K562 (cell line): Measurements from ENCODE around the gene CTDSPL2. TPM values are rescaled to one million over a fixed set of nuclear protein-coding genes. Genes with fewer than 3 reads are reported as not detected.

Experiments used
- ATAC-seq: fragments of 200-7000 bp; cut with Tn5 transposase; 3 replicates; pipeline ENCODE4 v1.9.1; 2020; ENCODE audit warnings: moderate library complexity
- BruUV-seq: library from RNA; stranded (reverse); fragments of 400-500 nt; replicated peaks from 2 replicates; lab custom pipeline; 2021; lab: Mats Ljungman, UMichigan
- CTCF ChIA-PET: fragments of 300-600 bp; formaldehyde crosslinking; extraction: SDS; loops from one replicate; lab custom pipeline; 2021; ENCODE audit warnings: low intra/inter-chr PET ratio; lab: Yijun Ruan, JAX
- POLR2A ChIA-PET: fragments of 300-600, 350-650 bp; sonication (Branson Sonifier 250); formaldehyde crosslinking; extraction: SDS; loops from one replicate; lab custom pipeline; 2021; ENCODE audit warnings: antibody characterized with exemption, inconsistent platforms; lab: Yijun Ruan, JAX
- DNase-seq, 4 experiments: peaks; one replicate each; pipeline versions ENCODE4 v3.0.0 to v3.0.0-alpha.2; 2011 to 2018; ENCODE audit warnings: low spot score in 3 of 4, mixed read lengths in 3 of 4; ENCODE audit errors: extremely low read depth in 1 of 4
- FAIRE-seq: peaks from 2 replicates; lab custom pipeline; 2011; peaks lifted over from hg19 to GRCh38; lab: Jason Lieb, UNC
- H2AFZ ChIP-seq: 2 replicates; pipeline ENCODE4 v1.6.0; 2011; ENCODE audit warnings: low read depth, low read length, control low read depth, inconsistent platforms
- H3K27ac ChIP-seq: fragments of 200-600 bp; 3 replicates; pipeline ENCODE4 v1.8.0; 2011; ENCODE audit warnings: low read depth, mild to moderate bottlenecking, control low read depth, inconsistent platforms, low read length, moderate library complexity, mixed read lengths; ENCODE audit errors: extremely low read depth
- H3K27me3 ChIP-seq, 2 experiments: fragments of 300-600 bp in 1 of 2; 2 replicates in 1 of 2; 3 replicates in 1 of 2; pipeline versions ENCODE4 v1.6.0 to v1.8.0; 2011; ENCODE audit warnings: inconsistent platforms in 2 of 2, low read length in 2 of 2, mild to moderate bottlenecking in 1 of 2, mixed read lengths in 1 of 2, moderate library complexity in 1 of 2; ENCODE audit not compliant: control insufficient read depth in 2 of 2, insufficient read depth in 2 of 2
- H3K36me3 ChIP-seq: fragments of 300-600 bp; 3 replicates; pipeline ENCODE4 v1.8.0; 2011; ENCODE audit warnings: mild to moderate bottlenecking, low read length, inconsistent platforms; ENCODE audit not compliant: control insufficient read depth, insufficient read depth
- H3K4me1 ChIP-seq, 2 experiments: fragments of 200-600 bp in 1 of 2; replicated peaks in 1 of 2; 2 replicates in 1 of 2; 3 replicates in 1 of 2; pipeline versions ENCODE4 v1.5.1 to v1.8.0; 2011; ENCODE audit warnings: inconsistent platforms in 2 of 2, low read length in 2 of 2, mild to moderate bottlenecking in 1 of 2, mixed read lengths in 1 of 2, moderate library complexity in 1 of 2; ENCODE audit not compliant: control insufficient read depth in 2 of 2, insufficient read depth in 2 of 2
- H3K4me2 ChIP-seq: 2 replicates; pipeline ENCODE4 v1.6.1; 2011; ENCODE audit warnings: low read length, control low read depth, inconsistent platforms, mixed read lengths; ENCODE audit not compliant: insufficient read depth
- H3K4me3 ChIP-seq: fragments of 200-600 bp; sonication (generic), shearing (Covaris generic); 2 replicates; pipeline ENCODE4 v1.5.1; 2016; ENCODE audit warnings: control low read depth, inconsistent platforms
- H3K79me2 ChIP-seq: fragments of 200-600 bp; 3 replicates; pipeline ENCODE4 v1.8.0; 2011; ENCODE audit warnings: low read length, inconsistent platforms; ENCODE audit not compliant: control insufficient read depth, insufficient read depth
- H3K9ac ChIP-seq, 2 experiments: 2 replicates each; pipeline versions ENCODE4 v1.6.0 to v1.6.1; 2011; ENCODE audit warnings: low read depth in 2 of 2, low read length in 2 of 2, control low read depth in 1 of 2, inconsistent platforms in 1 of 2, mild to moderate bottlenecking in 1 of 2, mixed read lengths in 1 of 2; ENCODE audit not compliant: insufficient read depth in 1 of 2
- H3K9me1 ChIP-seq: one replicate; pipeline ENCODE4 v1.6.0; 2011; ENCODE audit warnings: inconsistent platforms, mild to moderate bottlenecking, low read length, moderate library complexity; ENCODE audit not compliant: control insufficient read depth, insufficient read depth
- H3K9me3 ChIP-seq: replicated peaks from 2 replicates; pipeline ENCODE4 v1.5.1; 2011; ENCODE audit warnings: low read depth, low read length, inconsistent platforms; ENCODE audit not compliant: control insufficient read depth, insufficient read depth
- H4K20me1 ChIP-seq: replicated peaks from 2 replicates; pipeline ENCODE4 v1.6.1; 2011; ENCODE audit warnings: low read length, inconsistent platforms, mixed read lengths; ENCODE audit not compliant: control insufficient read depth, insufficient read depth
- AFF1 ChIP-seq, 2 experiments: fragments of 450-650 bp; IDR thresholded peaks; 2 replicates each; pipeline ENCODE4 v1.6.1; 2018; ENCODE audit warnings: mild to moderate bottlenecking in 2 of 2, low read depth in 1 of 2; ENCODE audit not compliant: partially characterized antibody in 2 of 2
- ASH1L ChIP-seq: fragments of 450-650 bp; IDR thresholded peaks from 2 replicates; pipeline ENCODE4 v1.6.1; 2018; ENCODE audit warnings: borderline replicate concordance, mild to moderate bottlenecking, low read depth; ENCODE audit not compliant: partially characterized antibody
- CLOCK ChIP-seq: fragments of 250-450 bp; sonication (Bioruptor Pico); IDR thresholded peaks from 2 replicates; pipeline ENCODE4 v1.4.0; 2020; ENCODE audit warnings: mild to moderate bottlenecking, moderate library complexity, borderline replicate concordance
- FOXK2 ChIP-seq, 2 experiments: fragments of 450-650 bp; IDR thresholded peaks in 1 of 2; conservative IDR thresholded peaks in 1 of 2; 2 replicates each; pipeline ENCODE4 v1.6.1; 2016; ENCODE audit warnings: low read depth in 2 of 2, mild to moderate bottlenecking in 1 of 2
- HDAC3 ChIP-seq: fragments of 450-650 bp; IDR thresholded peaks from 2 replicates; pipeline ENCODE4 v1.6.1; 2018; ENCODE audit warnings: borderline replicate concordance, mild to moderate bottlenecking, moderate library complexity; ENCODE audit not compliant: partially characterized antibody
- LEF1 ChIP-seq: fragments of 450-650 bp; IDR thresholded peaks from 2 replicates; pipeline ENCODE4 v1.6.1; 2016; ENCODE audit warnings: mild to moderate bottlenecking
- MXI1 ChIP-seq: IDR thresholded peaks from 2 replicates; pipeline ENCODE4 v1.6.1; 2011; ENCODE audit warnings: low read depth, mild to moderate bottlenecking, improper control_type of control experiment, low read length
- SMARCA5 ChIP-seq: fragments of 450-650 bp; IDR thresholded peaks from 2 replicates; pipeline ENCODE4 v1.6.1; 2016
- SMARCE1 ChIP-seq: fragments of 450-650 bp; IDR thresholded peaks from 2 replicates; pipeline ENCODE4 v1.7.1; 2016; ENCODE audit warnings: mild to moderate bottlenecking
- SNIP1 ChIP-seq: fragments of 450-650 bp; IDR thresholded peaks from 2 replicates; pipeline ENCODE4 v1.7.1; 2017; ENCODE audit warnings: low read depth, mild to moderate bottlenecking
- TAF15 ChIP-seq: fragments of 200-400 bp; formaldehyde crosslinking; IDR thresholded peaks from 2 replicates; pipeline ENCODE4 v1.6.1; 2017; ENCODE audit warnings: mild to moderate bottlenecking, low read depth, low read length, moderate library complexity
- WGBS: fragments of 100-300 bp; shearing (Covaris generic); methylation state at CpG from one replicate; pipeline ENCODE4 v1.1.6; 2016; ENCODE audit warnings: low coverage, mixed read lengths; ENCODE audit not compliant: insufficient coverage; ENCODE audit errors: missing lambda C conversion rate; 5-methylcytosine and 5-hydroxymethylcytosine counted together
- in situ Hi-C: fragments of 300-500 bp; cut with MboI; formaldehyde crosslinking; loops from 4 replicates; pipeline ENCODE4 v1.15.0; 2018; ENCODE audit warnings: inconsistent platforms, mixed read lengths
- intact Hi-C: fragments of 100-400 bp; cut with micrococcal nuclease; formaldehyde crosslinking; loops from 2 replicates; pipeline ENCODE4 v1.14.2; 2022
- polyA plus RNA-seq, 8 experiments: library from polyadenylated mRNA; depleted of rRNA in 4 of 8; stranded (reverse) in 5 of 8; unstranded in 3 of 8; fragments of >200 nt; fragmentation: Nextera tagmentation in 2 of 8; fragmentation: Illumina TruSeq in 1 of 8; extraction: Ambion mirVana in 2 of 8; extraction: Trizol in 1 of 8; gene quantifications; 2 replicates each; pipeline versions ENCODE4 v1.2.1 to v1.2.3, GENCODE V29; 2011 to 2014; ENCODE audit warnings: inconsistent platforms in 1 of 8, missing spikeins in 1 of 8
- total RNA-seq, 7 experiments: library from RNA; depleted of rRNA in 6 of 7; stranded (reverse); fragments of >200 nt in 6 of 7; fragmentation: Illumina TruSeq in 2 of 7; extraction: Trizol in 2 of 7; gene quantifications; 2 replicates each; pipeline versions ENCODE4 v1.2.1 to v1.2.3, GENCODE V29; 2011 to 2021; ENCODE audit warnings: low replicate concordance in 1 of 7
- TF ChIP-seq, protein P1 (sequence below), 3 experiments: IDR thresholded peaks in 2 of 3; conservative IDR thresholded peaks in 1 of 3; 2 replicates each; pipeline ENCODE4 v1.5.1; 2011 to 2012; ENCODE audit warnings: low read length in 3 of 3, mild to moderate bottlenecking in 3 of 3, control low read depth in 2 of 3, improper control_type of control experiment in 1 of 3, inconsistent platforms in 1 of 3, low read depth in 1 of 3, mixed read lengths in 1 of 3, moderate library complexity in 1 of 3; ENCODE audit not compliant: insufficient read depth in 2 of 3

The CTDSPL2 gene
- total and polyA plus RNA-seq, 9 of the 15 experiments (the other 6 are each of a cell fraction or from before 2014, with no cell fraction given): 16.8 to 79.0 (median 53.1) TPM

DNA sequence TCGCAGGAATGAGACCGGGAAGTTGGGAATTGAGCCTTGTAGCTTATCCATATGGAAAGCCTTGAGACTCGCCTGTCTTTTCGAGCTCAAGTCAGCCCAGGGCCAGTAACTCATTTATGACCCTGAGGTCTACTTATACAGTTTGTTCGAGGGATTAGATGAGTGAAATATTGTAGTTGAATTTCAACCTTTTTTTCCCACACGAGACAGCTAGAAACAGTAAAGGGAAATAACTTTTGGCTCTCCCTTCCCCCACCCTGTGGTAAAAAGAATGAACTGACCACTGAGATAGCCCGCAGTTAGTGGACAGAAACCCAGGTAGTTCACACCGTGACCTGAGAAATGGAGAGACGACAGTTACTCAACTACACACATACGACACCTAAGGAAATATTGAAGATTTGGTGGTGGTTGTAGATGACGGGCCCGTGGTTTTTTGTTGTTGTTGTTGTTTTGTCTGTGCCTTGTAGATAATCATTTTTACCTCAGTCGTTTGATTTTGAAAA, 110.4 kb downstream of the CTDSPL2 start:
- DNase-seq (peak; percentile 21 to 67 (median 38)), ATAC-seq (peak; percentile 47), FAIRE-seq (peak; percentile 80)
- ChIA-PET CTCF (no interaction called here), POLR2A (interaction anchor here (0.5 to 2.4 kb wide), 8 partner anchors 9 to 647 kb away, joined by 3 to 26 read pairs (median 4); partner anchors contain the start of gene CTDSPL2)
- H2AFZ ChIP-seq: peak overlapping the region; percentile 79
- no peaks in the 10 kb centered on the region for H3K9me3 ChIP-seq
- H3K27me3 ChIP-seq: no peaks in the 10 kb centered on the region
- peaks cover 13% of the 10 kb centered on the region; the same call in 1 of the 2 replicates for H4K20me1 ChIP-seq
- peak overlapping the region; percentile 99 for H3K4me3 ChIP-seq
- H3K9me1 ChIP-seq: no peaks in the 10 kb centered on the region
- WGBS: under 1% methylated on average over 13 of the region's 13 CpGs
- intact Hi-C loops (loop anchor here (10.0 kb wide), 1 partner anchor 323 kb away; no protein-coding TSS in a partner anchor), in situ Hi-C loops (no loop called here)
- peaks cover 54% of the 10 kb centered on the region for H3K36me3 ChIP-seq
- H3K79me2 ChIP-seq: peaks cover 78% of the 10 kb centered on the region
- peak overlapping the region; percentile 99 for H3K27ac ChIP-seq
- H3K9ac ChIP-seq: peak overlapping the region; percentile 91 to 100
- BruUV-seq: no TSS peak
- peak overlapping the region; percentile 85 for H3K4me2 ChIP-seq
- H3K4me1 ChIP-seq: peaks cover 18 to 27% of the 10 kb centered on the region in 2 experiments; a peak in 4 of 5 replicates
- TF ChIP-seq SMARCA5: no peak
- TF ChIP-seq FOXK2 (conservative IDR thresholded peaks at IDR 0.05 in 1 of 2, IDR thresholded peaks at IDR 0.05 in 1 of 2; ENCODE audit: low read depth in 2 of 2): 0 out of 4 replicates have a peak, but pooled peaks have one; percentile 20 to 24
- TF ChIP-seq ASH1L: peak; percentile 13
- peak in 1 of 2 experiments; percentile 61 for TF ChIP-seq AFF1 (IDR thresholded peaks at IDR 0.05; ENCODE audit: low read depth in 1 of 2, partially characterized antibody in 2 of 2)
- no peak for TF ChIP-seq HDAC3
- TF ChIP-seq TAF15: no peak
- no peak for TF ChIP-seq CLOCK (CRISPR knock-in tag)
- TF ChIP-seq, protein P1, sequence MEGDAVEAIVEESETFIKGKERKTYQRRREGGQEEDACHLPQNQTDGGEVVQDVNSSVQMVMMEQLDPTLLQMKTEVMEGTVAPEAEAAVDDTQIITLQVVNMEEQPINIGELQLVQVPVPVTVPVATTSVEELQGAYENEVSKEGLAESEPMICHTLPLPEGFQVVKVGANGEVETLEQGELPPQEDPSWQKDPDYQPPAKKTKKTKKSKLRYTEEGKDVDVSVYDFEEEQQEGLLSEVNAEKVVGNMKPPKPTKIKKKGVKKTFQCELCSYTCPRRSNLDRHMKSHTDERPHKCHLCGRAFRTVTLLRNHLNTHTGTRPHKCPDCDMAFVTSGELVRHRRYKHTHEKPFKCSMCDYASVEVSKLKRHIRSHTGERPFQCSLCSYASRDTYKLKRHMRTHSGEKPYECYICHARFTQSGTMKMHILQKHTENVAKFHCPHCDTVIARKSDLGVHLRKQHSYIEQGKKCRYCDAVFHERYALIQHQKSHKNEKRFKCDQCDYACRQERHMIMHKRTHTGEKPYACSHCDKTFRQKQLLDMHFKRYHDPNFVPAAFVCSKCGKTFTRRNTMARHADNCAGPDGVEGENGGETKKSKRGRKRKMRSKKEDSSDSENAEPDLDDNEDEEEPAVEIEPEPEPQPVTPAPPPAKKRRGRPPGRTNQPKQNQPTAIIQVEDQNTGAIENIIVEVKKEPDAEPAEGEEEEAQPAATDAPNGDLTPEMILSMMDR (IDR thresholded peaks at IDR 0.05 in 2 of 3, conservative IDR thresholded peaks at IDR 0.05 in 1 of 3; ENCODE audit: insufficient read depth in 2 of 3, low read depth in 1 of 3, low read length in 3 of 3): peak in 2 of 3 experiments; percentile 4 to 16; a peak in 2 of 6 replicates
- peak; percentile 5; the same call in 1 of the 2 replicates for TF ChIP-seq MXI1
- TF ChIP-seq LEF1: peak; percentile 23; the same call in 1 of the 2 replicates
- TF ChIP-seq SMARCE1: peak; percentile 30; the same call in 1 of the 2 replicates
- 0 out of 2 replicates have a peak, but pooled peaks have one; percentile 16 for TF ChIP-seq SNIP1
